GM19351 (cell line): ENCODE measurements around the gene CTNNA2.

Experiments used
- ATAC-seq: cut with Tn5 transposase; IDR thresholded peaks from one replicate; pipeline ENCODE4 v1.9.1; 2021; ENCODE audit warnings: mild to moderate bottlenecking, moderate library complexity; ENCODE audit not compliant: unreplicated experiment

Gene CTNNA2

GRCh38 chr2:80420530-80421208, 907.8 kb downstream of the CTNNA2 start:
- no peak for ATAC-seq

DNA sequence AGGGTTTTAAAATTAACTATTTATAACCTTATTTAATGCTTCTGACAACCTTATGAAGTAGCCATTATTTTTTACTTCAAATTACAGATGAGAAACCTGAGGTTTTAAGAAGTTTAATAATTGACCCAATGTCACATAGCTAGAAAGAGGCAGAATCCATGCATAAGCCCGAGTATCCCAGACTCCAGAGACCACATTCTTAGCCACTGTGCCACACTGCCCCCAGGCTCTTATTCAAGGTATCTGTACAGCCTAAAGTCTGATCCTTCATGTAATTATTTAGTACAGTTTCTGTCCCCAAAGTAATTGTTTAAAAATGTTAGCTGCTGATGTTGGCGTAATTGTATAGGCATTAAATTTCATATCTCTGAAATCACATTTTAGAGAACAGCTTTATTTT, 916.4 kb downstream of the CTNNA2 start:
- no peak for ATAC-seq

GRCh38 chr2:80437959-80438358, 925.1 kb downstream of the CTNNA2 start:
- no peak for ATAC-seq

GRCh38 chr2:80438686-80439085, 925.8 kb downstream of the CTNNA2 start:
- ATAC-seq = no peak

GRCh38 chr2:80454628-80455027, 941.8 kb downstream of the CTNNA2 start:
- ATAC-seq = no peak

- ATAC-seq = no peak
Observed at GRCh38 chr2:80459028-80459427, 946.2 kb downstream of the CTNNA2 start.

DNA sequence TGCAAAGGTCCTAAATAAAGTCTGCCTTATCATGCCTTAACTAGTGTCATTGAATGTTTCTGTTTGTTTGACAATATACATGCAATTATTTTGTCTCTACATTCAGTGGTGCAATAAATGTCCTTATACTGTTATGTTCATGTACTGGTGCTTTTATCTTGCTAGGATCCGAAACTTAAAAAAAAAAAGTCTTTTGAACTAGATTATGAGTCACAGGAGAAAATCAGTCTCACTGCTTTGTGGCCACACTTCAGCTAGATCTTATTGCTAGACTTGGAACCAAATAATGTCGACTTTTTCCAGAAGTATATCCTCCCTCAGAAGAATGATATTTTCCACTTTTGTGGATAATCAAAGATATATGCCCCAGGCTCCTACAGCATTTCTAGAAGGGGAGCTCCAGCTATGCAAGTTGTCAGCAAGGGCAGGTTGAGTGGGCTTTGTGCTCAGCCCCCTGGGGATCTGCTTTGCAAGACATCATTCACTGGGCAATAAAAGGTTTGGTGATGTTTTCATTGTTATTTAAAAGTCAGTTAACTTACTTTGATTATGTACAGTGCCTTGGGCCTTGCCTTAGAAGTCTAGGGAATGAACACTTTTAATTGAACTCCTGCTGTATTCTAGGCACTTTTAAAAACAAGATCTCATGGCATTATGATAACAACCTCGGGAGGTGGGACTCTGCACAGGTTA, 948.8 kb downstream of the CTNNA2 start:
- no peak for ATAC-seq

- ATAC-seq = no peak
Observed at GRCh38 chr2:80462654-80463053, 949.8 kb downstream of the CTNNA2 start.

DNA sequence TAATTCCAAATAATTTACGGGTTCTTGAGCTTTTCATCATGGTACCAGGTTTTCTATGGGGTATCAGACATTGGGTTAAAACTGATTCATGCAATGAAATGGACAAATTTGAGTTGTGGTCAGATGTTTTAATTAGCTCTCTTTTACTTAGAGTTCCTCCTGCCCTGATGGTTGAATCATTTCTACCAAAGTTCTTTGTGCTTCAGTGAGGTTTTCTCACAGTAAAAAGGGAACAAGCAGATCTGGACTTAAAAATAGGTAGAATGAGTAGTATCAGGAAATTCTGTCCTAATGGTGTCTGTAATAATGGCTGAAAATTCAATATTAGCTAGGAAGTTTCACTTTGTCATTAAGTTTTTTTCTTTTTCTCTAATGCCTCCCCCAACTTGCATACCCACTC, 951.4 kb downstream of the CTNNA2 start:
- no peak for ATAC-seq

DNA sequence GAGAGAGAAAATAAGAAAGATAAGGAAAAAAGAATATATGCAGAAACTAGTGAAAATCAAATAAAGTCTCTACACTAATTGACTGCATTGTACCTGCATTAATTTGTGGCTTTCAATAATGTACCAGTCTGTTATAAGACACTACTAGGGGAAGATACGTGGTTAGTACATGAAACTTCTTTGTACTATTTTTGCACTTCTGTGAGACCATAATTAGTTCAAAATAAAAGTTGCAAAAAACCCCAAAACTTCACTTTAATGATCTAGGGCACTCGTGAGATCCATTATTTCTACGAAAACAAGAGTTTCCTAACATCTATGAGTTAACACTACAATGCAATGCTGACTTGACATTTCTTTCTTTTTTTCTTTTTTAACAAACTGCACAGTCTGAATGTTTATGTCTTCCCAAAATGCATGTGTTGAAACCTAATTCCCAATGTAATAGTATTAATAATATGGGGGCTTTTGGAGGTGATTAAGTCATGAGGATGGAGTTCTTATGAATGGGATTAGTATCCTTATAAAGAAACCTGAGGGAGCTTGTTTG, 954.5 kb downstream of the CTNNA2 start:
- ATAC-seq = no peak

GRCh38 chr2:80469428-80469827, 956.6 kb downstream of the CTNNA2 start:
- ATAC-seq = no peak

DNA sequence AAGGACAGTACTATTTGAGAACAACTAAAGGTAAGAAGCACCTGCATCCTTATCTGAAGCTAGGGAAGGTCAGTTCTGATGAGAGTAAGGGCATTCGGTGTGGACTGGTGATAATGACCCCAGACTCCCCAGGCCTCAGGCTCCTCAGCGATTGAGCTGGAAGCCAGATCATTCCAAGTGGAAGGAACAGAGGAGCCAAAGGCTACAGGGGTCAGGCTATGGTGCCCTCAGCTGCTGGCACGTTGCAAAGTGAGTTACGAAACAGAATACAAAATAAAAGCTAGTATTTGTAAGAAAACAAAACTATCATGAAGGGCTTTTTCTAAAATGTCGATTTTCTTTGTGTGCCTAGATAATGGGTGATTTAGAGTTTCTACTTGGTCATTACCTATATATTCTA, 960.2 kb downstream of the CTNNA2 start:
- ATAC-seq = no peak

GRCh38 chr2:80473796-80474195, 960.9 kb downstream of the CTNNA2 start:
- ATAC-seq = no peak

DNA sequence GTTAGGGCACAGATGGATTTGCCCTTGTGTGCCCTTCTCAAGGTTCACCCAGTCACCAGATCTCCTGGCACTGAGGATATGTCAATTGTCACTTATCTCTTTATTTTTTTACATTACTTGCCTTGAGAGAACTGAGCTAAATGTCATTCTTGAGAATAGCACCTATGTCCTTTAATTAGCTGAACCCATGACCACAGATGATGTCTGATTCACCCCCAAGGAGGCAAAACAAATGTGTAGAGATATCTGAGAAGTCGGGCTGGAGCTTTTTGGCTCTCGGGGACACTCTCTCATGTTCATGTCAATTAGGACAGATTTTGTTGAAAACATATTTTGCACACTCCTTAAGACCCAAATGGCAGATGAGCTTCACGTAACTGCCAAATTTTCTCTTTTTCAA, 963.1 kb downstream of the CTNNA2 start:
- ATAC-seq = no peak

DNA sequence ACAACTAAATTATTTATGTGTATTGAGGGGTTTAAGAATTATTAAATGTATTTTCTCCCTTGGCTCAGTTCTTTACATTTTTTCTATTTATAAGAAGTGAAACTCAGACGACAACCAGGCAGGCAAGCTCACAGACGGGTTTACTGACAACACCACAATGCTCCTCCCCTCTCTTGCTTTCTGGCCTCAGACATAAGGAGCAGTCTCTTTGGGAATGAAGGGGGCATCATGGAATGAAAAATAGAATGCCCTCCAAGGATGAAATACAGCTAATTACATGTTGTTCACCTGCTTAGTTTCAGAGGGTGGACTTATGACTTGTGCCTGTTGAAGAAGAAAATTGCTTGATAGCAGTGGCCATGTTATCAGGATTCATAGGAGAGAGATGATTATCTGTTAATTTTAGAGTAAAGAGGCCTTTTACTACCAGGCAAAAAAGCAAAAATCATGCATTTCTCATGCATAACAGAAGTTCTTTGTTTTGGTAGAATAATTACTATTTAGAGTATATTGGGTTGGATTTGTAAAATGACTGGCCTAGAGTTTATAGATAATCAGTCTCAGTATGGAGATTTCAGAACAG, 963.8 kb downstream of the CTNNA2 start:
- ATAC-seq = no peak

GRCh38 chr2:80482276-80482675, 969.4 kb downstream of the CTNNA2 start:
- ATAC-seq = no peak

DNA sequence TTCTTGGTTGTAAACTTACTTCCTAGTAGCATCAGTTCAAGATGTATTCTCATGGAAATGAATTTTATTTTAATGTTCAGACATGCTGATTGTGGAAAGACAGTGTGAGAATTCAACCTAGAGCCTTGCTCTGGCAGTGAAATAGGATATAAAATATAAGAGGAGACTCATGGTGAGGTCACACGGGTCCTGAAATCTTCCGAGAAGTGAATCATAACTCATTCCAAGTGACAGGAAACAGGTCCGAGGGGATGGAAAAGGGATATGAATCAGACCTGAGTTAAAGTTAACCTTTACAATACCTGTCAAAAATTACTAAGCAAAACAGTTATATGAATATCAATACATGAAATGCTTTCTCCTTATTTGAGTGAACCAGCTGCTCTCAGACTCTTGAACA, 976.9 kb downstream of the CTNNA2 start:
- ATAC-seq = no peak

- ATAC-seq = no peak
Observed at GRCh38 chr2:80490964-80491363, 978.1 kb downstream of the CTNNA2 start.

- no peak for ATAC-seq
Observed at GRCh38 chr2:80496346-80496745, 983.5 kb downstream of the CTNNA2 start.

- no peak for ATAC-seq
Observed at GRCh38 chr2:80496775-80497174, 983.9 kb downstream of the CTNNA2 start.

- no peak for ATAC-seq
Observed at GRCh38 chr2:80499095-80499494, 986.2 kb downstream of the CTNNA2 start.
